Liver (tissue), 9 donors: ENCODE data around the gene OSBPL9. TPM values are rescaled to one million over a fixed set of nuclear protein-coding genes. Genes with fewer than 3 reads are reported as not detected.
A peak's percentile ranks its signal among the peaks of the same experiment; 100 is the strongest.

Experiments
- DNase-seq: peaks from one replicate; pipeline ENCODE4 v3.0.0-alpha.2; 2017; ENCODE audit warnings: low spot score
- H3K27ac ChIP-seq, 2 donors: one replicate each; pipeline ENCODE4 v1.7.0; 2013; ENCODE audit warnings: inconsistent platforms in 2 of 2, low read length in 2 of 2, control low read depth in 1 of 2, low read depth in 1 of 2, mild to moderate bottlenecking in 1 of 2
- H3K27me3 ChIP-seq, 4 donors: one replicate each; pipeline versions ENCODE4 v1.6.1 to v1.7.0; 2013; ENCODE audit warnings: low read length in 3 of 4, inconsistent platforms in 1 of 4, mild to moderate bottlenecking in 1 of 4, moderate library complexity in 1 of 4; ENCODE audit not compliant: control insufficient read depth in 4 of 4, insufficient read depth in 4 of 4
- H3K36me3 ChIP-seq, 4 donors: one replicate each; pipeline versions ENCODE4 v1.6.1 to v1.7.0; 2013; ENCODE audit warnings: low read length in 3 of 4, mild to moderate bottlenecking in 3 of 4, low read depth in 1 of 4, moderate library complexity in 1 of 4; ENCODE audit not compliant: control insufficient read depth in 4 of 4, insufficient read depth in 3 of 4
- H3K4me1 ChIP-seq, 4 donors: one replicate each; pipeline versions ENCODE4 v1.6.1 to v1.7.0; 2013; ENCODE audit warnings: low read length in 3 of 4, mild to moderate bottlenecking in 3 of 4, moderate library complexity in 1 of 4; ENCODE audit not compliant: control insufficient read depth in 4 of 4, insufficient read depth in 4 of 4
- H3K4me3 ChIP-seq, 3 donors: one replicate each; pipeline versions ENCODE4 v1.6.1 to v1.7.0; 2013; ENCODE audit warnings: low read length in 3 of 3, control low read depth in 1 of 3, low read depth in 1 of 3, mild to moderate bottlenecking in 1 of 3
- H3K9ac ChIP-seq, 2 donors: one replicate each; pipeline ENCODE4 v1.7.0; 2013; ENCODE audit warnings: low read length in 2 of 2, mild to moderate bottlenecking in 2 of 2, moderate library complexity in 2 of 2, control low read depth in 1 of 2, low read depth in 1 of 2
- H3K9me3 ChIP-seq, 4 donors: one replicate each; pipeline versions ENCODE4 v1.6.1 to v1.7.0; 2013; ENCODE audit warnings: low read length in 3 of 4; ENCODE audit not compliant: control insufficient read depth in 4 of 4
- EGR1 ChIP-seq, 2 donors: IDR thresholded peaks; 2 replicates each; pipeline ENCODE4 v1.6.1; 2016 to 2018; ENCODE audit warnings: antibody characterized with exemption in 2 of 2, low read depth in 2 of 2
- FOXA1 ChIP-seq: IDR thresholded peaks from 2 replicates; pipeline ENCODE4 v1.6.1; 2016; ENCODE audit warnings: antibody characterized with exemption
- GABPA ChIP-seq, 2 donors: IDR thresholded peaks in 1 of 2; conservative IDR thresholded peaks in 1 of 2; 2 replicates each; pipeline ENCODE4 v1.6.1; 2016; ENCODE audit warnings: antibody characterized with exemption in 2 of 2, mild to moderate bottlenecking in 1 of 2, moderate library complexity in 1 of 2
- HNF4A ChIP-seq, 2 donors: conservative IDR thresholded peaks; 2 replicates each; pipeline ENCODE4 v1.6.1; 2016; ENCODE audit warnings: antibody characterized with exemption in 2 of 2, mild to moderate bottlenecking in 2 of 2
- HNF4G ChIP-seq: IDR thresholded peaks from 2 replicates; pipeline ENCODE4 v1.6.1; 2016; ENCODE audit warnings: antibody characterized with exemption
- JUND ChIP-seq, 2 donors: IDR thresholded peaks; 2 replicates each; pipeline ENCODE4 v1.6.1; 2016; ENCODE audit warnings: antibody characterized with exemption in 2 of 2
- NR2F2 ChIP-seq: IDR thresholded peaks from 2 replicates; pipeline ENCODE4 v1.6.1; 2016; ENCODE audit warnings: antibody characterized with exemption
- RAD21 ChIP-seq, 2 donors: IDR thresholded peaks; 2 replicates each; pipeline ENCODE4 v1.6.1; 2016; ENCODE audit warnings: antibody characterized with exemption in 2 of 2, mild to moderate bottlenecking in 2 of 2
- SP1 ChIP-seq: IDR thresholded peaks from 2 replicates; pipeline ENCODE4 v1.6.1; 2018; ENCODE audit warnings: antibody characterized with exemption, mild to moderate bottlenecking
- YY1 ChIP-seq: IDR thresholded peaks from 2 replicates; pipeline ENCODE4 v1.6.1; 2016; ENCODE audit warnings: antibody characterized with exemption, mild to moderate bottlenecking
- WGBS: extraction: QIAGEN DNeasy Blood & Tissue Kit; methylation state at CpG from one replicate; pipeline ENCODE4 v1.1.7; 2013; 5-methylcytosine and 5-hydroxymethylcytosine counted together
- polyA plus RNA-seq, 2 donors: library from polyadenylated mRNA; stranded (reverse) in 1 of 2; unstranded in 1 of 2; fragments of 200-250 nt in 1 of 2; fragments of >200 nt in 1 of 2; fragmentation: Nextera tagmentation in 1 of 2; extraction: Ambion mirVana in 1 of 2; gene quantifications; one replicate each; pipeline versions ENCODE4 v1.2.1 to v1.2.3, GENCODE V29; 2013 to 2015
- total RNA-seq, 2 donors: library from RNA; depleted of rRNA; stranded (reverse); fragments of >200 nt; gene quantifications; one replicate each; pipeline ENCODE4 v1.2.3, GENCODE V29; 2014
- TF ChIP-seq, protein P1 (sequence below): IDR thresholded peaks from 2 replicates; pipeline ENCODE4 v1.6.1; 2016; ENCODE audit warnings: antibody characterized with exemption, mild to moderate bottlenecking
- TF ChIP-seq, protein P2 (sequence below): IDR thresholded peaks from 2 replicates; pipeline ENCODE4 v1.6.1; 2016; ENCODE audit warnings: antibody characterized with exemption
- TF ChIP-seq, protein P3 (sequence below): fragments of 150-350 bp; IDR thresholded peaks from 2 replicates; pipeline ENCODE4 v1.5.1; 2017; ENCODE audit warnings: improper control_type of control experiment, low read depth, low read length; ENCODE audit not compliant: missing input control
- TF ChIP-seq, protein P4 (sequence below): IDR thresholded peaks from 2 replicates; pipeline ENCODE4 v1.6.1; 2016; ENCODE audit warnings: antibody characterized with exemption
- TF ChIP-seq, protein P5 (sequence below): IDR thresholded peaks from 2 replicates; pipeline ENCODE4 v1.6.1; 2016; ENCODE audit warnings: antibody characterized with exemption
- donor health status: healthy.
- donor health status: healthy.
- donor health status: healthy.
- donor health status: healthy.
- donor health status: healthy.

The OSBPL9 gene
- total and polyA plus RNA-seq, 4 donors, result 52.1 to 129 (median 60.4) TPM

DNA sequence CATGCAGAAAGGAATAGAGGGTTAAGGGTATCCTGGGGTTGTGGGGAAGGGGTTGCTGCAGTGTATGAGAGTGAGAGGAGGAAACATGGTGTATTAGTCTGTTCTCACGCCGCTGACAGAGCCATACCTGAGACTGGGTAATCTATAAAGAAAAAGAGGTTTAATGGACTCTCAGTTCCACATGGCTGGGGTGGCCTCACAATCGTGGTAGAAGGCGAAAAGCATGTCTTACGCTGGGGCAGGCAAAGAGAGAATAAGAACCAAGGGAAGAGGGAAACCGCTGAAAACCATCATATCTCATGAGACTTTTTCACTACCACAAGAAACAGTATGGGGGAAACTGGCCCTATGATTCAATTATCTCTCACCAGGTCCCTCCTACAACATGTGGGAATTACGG is 17.7 kb downstream of the OSBPL9 start:
- WGBS, result 93% methylated on average over 7 of the region's 7 CpGs
- no peak for DNase-seq
- Histone ChIP-seq H3K4me3 (no peak overlapping the region), H3K9ac (no peak overlapping the region), H3K27me3 (no peaks in the 10 kb centered on the region), H3K36me3 (no peaks in the 10 kb centered on the region), H3K4me1 (peaks cover 4 to 8% (median 5%) of the 10 kb centered on the region in 4 donors), H3K9me3 (no peaks in the 10 kb centered on the region), H3K27ac (no peak overlapping the region)
- no peak for TF ChIP-seq EGR1 (IDR thresholded peaks at IDR 0.05; ENCODE audit: low read depth in 2 of 2)
- no peak for TF ChIP-seq JUND (IDR thresholded peaks at IDR 0.05)

DNA sequence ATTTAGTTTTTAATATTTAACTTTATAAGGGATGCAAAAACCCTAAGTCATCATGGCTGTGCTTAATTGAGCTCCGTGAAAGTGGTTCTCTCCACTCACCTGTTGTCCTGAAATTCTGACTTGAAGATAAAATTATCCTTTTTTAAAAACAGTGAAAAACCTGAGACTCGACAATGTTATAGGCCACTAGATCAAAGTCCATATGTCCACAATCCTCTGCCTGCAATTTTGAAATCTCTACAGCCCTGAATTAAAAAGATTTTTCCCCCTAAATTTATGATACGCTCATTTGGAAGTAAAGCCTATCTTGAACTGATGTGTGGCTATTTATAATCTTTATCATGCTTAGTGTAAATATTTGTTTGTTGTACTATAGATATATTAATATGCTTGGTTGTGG is 18.7 kb downstream of the OSBPL9 start:
- H3K9me3 ChIP-seq, result no peaks in the 10 kb centered on the region
- no peak overlapping the region for H3K27ac ChIP-seq
- H3K9ac ChIP-seq, result no peak overlapping the region
- WGBS, result 61% methylated on average over 3 of the region's 3 CpGs
- TF ChIP-seq, protein P1, sequence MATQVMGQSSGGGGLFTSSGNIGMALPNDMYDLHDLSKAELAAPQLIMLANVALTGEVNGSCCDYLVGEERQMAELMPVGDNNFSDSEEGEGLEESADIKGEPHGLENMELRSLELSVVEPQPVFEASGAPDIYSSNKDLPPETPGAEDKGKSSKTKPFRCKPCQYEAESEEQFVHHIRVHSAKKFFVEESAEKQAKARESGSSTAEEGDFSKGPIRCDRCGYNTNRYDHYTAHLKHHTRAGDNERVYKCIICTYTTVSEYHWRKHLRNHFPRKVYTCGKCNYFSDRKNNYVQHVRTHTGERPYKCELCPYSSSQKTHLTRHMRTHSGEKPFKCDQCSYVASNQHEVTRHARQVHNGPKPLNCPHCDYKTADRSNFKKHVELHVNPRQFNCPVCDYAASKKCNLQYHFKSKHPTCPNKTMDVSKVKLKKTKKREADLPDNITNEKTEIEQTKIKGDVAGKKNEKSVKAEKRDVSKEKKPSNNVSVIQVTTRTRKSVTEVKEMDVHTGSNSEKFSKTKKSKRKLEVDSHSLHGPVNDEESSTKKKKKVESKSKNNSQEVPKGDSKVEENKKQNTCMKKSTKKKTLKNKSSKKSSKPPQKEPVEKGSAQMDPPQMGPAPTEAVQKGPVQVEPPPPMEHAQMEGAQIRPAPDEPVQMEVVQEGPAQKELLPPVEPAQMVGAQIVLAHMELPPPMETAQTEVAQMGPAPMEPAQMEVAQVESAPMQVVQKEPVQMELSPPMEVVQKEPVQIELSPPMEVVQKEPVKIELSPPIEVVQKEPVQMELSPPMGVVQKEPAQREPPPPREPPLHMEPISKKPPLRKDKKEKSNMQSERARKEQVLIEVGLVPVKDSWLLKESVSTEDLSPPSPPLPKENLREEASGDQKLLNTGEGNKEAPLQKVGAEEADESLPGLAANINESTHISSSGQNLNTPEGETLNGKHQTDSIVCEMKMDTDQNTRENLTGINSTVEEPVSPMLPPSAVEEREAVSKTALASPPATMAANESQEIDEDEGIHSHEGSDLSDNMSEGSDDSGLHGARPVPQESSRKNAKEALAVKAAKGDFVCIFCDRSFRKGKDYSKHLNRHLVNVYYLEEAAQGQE, result no peak
- TF ChIP-seq HNF4G, result peak; percentile 35
- no peak for TF ChIP-seq EGR1 (IDR thresholded peaks at IDR 0.05; ENCODE audit: low read depth in 2 of 2)
- TF ChIP-seq FOXA1, result no peak
- no peak for TF ChIP-seq GABPA (IDR thresholded peaks at IDR 0.05 in 1 of 2, conservative IDR thresholded peaks at IDR 0.05 in 1 of 2)
- TF ChIP-seq, protein P2, sequence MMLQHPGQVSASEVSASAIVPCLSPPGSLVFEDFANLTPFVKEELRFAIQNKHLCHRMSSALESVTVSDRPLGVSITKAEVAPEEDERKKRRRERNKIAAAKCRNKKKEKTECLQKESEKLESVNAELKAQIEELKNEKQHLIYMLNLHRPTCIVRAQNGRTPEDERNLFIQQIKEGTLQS, result no peak
- peak; percentile 11 for TF ChIP-seq YY1
- peak; percentile 73 to 76 for TF ChIP-seq HNF4A (conservative IDR thresholded peaks at IDR 0.05)
- no peak for TF ChIP-seq RAD21 (IDR thresholded peaks at IDR 0.05)
- TF ChIP-seq, protein P3, sequence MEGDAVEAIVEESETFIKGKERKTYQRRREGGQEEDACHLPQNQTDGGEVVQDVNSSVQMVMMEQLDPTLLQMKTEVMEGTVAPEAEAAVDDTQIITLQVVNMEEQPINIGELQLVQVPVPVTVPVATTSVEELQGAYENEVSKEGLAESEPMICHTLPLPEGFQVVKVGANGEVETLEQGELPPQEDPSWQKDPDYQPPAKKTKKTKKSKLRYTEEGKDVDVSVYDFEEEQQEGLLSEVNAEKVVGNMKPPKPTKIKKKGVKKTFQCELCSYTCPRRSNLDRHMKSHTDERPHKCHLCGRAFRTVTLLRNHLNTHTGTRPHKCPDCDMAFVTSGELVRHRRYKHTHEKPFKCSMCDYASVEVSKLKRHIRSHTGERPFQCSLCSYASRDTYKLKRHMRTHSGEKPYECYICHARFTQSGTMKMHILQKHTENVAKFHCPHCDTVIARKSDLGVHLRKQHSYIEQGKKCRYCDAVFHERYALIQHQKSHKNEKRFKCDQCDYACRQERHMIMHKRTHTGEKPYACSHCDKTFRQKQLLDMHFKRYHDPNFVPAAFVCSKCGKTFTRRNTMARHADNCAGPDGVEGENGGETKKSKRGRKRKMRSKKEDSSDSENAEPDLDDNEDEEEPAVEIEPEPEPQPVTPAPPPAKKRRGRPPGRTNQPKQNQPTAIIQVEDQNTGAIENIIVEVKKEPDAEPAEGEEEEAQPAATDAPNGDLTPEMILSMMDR, result no peak
- TF ChIP-seq, protein P4, sequence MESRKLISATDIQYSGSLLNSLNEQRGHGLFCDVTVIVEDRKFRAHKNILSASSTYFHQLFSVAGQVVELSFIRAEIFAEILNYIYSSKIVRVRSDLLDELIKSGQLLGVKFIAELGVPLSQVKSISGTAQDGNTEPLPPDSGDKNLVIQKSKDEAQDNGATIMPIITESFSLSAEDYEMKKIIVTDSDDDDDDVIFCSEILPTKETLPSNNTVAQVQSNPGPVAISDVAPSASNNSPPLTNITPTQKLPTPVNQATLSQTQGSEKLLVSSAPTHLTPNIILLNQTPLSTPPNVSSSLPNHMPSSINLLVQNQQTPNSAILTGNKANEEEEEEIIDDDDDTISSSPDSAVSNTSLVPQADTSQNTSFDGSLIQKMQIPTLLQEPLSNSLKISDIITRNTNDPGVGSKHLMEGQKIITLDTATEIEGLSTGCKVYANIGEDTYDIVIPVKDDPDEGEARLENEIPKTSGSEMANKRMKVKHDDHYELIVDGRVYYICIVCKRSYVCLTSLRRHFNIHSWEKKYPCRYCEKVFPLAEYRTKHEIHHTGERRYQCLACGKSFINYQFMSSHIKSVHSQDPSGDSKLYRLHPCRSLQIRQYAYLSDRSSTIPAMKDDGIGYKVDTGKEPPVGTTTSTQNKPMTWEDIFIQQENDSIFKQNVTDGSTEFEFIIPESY, result no peak
- TF ChIP-seq JUND (IDR thresholded peaks at IDR 0.05), result no peak
- no peak for TF ChIP-seq SP1
- no peak for TF ChIP-seq NR2F2
- TF ChIP-seq, protein P5, sequence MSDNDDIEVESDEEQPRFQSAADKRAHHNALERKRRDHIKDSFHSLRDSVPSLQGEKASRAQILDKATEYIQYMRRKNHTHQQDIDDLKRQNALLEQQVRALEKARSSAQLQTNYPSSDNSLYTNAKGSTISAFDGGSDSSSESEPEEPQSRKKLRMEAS, result no peak
- no peaks in the 10 kb centered on the region for H3K36me3 ChIP-seq
- no peaks in the 10 kb centered on the region for H3K27me3 ChIP-seq
- H3K4me1 ChIP-seq, result peaks cover 4 to 8% (median 7%) of the 10 kb centered on the region in 4 donors
- no peak for DNase-seq
- H3K4me3 ChIP-seq, result no peak overlapping the region
